ENCODE data around the gene PTPRG.

DNA sequence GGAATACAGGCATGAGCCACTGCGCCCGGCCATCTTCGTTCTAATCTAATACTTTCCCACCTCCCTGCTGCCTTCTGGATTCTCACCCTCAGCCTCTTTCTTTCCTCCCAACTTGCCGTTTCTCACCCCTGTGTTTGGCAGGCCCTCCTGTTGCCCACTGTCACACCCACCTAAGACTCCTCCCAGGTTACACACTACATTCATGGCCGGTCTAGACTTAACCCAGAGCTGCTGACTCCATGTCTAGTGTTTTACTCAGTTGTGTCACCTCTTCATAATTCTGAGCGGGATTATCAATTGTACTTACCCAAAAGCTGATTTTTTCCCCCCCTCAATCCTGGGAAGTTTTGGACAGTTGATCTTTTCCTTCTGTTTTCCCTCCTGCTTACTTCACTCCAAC is 588.2 kb downstream of the PTPRG start:
- TF ChIP-seq RAD21 (IDR thresholded peaks at IDR 0.05; ENCODE audit: low read depth) = no peak
- TF ChIP-seq EP300 (IDR thresholded peaks at IDR 0.05; ENCODE audit: borderline replicate concordance) = no peak
